DMS53 (cell line): ENCODE data around the gene ZNRF4.

Experiments used
- DNase-seq: peaks from one replicate; lab custom pipeline; 2025; lab: John Stamatoyannopoulos, UW

The ZNRF4 gene

DNA sequence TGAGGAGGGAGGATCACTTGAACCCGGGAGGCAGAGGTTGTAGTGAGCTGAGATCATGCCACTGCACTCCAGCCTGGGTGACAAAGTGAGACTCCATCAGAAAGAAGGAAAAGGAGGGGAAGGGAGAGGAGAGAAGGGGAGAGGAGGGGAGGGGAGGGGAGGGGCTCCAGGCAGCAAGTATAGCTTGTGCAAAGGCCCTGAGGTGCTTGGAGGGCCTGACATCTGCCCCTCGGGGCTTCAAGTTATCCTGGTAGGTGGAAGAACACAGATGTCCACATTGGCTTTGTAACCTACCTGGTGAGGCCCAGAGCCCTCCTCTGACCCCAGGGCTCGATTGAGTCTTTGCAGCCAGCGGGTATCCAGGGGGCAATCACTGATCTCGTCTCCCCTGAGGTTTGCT lies 11.5 kb upstream of the ZNRF4 start:
- DNase-seq, result no peak

GRCh38 chr19:5444431-5444830 lies 10.8 kb upstream of the ZNRF4 start:
- no peak for DNase-seq

GRCh38 chr19:5445071-5445470 lies 10.1 kb upstream of the ZNRF4 start:
- DNase-seq, result no peak

DNA sequence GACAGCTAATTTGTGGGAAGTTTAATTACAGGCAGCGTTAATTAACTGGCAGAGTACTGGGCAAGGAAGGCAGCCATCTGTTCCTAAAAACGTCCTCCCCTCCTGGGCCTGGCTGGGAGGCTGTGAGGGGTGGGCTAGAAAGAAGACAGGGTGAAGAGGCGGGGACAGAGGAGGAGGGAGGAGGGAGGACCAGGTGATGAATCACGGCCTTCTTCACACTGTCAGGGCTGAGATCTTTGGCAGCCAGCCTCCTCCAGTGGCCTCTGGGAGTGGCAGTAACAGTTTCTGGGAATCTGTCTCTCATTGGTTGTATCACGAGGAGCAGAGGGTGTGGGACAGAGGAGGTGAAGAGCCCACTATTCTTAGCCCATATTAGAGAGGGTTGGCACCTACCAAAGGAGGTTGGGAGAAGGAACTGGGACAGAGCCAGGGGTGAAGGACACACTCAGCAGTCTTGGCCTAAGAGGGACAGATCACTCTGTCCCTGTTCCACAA lies 9.6 kb upstream of the ZNRF4 start:
- DNase-seq, result no peak

DNA sequence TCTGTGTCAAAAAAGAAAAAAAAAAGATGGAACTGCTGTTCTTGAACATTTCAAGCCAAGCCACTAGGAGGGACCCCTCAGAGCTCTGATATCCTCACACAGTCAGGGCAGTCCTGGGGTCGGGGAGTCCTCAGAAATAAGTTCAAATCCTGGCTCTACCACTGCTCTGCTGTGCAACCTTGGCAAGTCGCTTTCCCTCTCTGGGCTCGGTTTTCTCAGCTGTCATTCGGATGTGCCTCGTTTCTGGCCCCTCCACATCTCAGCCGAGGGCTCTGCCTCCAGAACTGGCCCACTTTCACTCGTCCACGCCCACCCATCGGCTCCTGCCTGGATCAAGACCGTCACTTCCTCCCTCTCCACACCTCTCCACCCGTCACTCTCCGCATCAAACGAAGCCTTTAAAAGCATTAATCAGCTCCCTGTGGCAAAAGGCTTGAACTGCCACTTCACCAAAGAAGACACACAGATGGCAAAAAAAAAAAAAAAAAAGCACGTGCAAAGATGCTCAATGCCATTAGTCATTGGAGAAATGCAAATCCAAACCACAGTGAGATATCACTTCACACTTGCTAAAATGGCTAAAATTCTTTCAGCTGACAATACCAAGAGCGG lies 7.4 kb upstream of the ZNRF4 start:
- peak; percentile 17 for DNase-seq

- DNase-seq, result no peak
Measured at GRCh38 chr19:5448374-5448773, 6.8 kb upstream of the ZNRF4 start.

- DNase-seq, result no peak
Measured at GRCh38 chr19:5450482-5451126, 4.6 kb upstream of the ZNRF4 start.

DNA sequence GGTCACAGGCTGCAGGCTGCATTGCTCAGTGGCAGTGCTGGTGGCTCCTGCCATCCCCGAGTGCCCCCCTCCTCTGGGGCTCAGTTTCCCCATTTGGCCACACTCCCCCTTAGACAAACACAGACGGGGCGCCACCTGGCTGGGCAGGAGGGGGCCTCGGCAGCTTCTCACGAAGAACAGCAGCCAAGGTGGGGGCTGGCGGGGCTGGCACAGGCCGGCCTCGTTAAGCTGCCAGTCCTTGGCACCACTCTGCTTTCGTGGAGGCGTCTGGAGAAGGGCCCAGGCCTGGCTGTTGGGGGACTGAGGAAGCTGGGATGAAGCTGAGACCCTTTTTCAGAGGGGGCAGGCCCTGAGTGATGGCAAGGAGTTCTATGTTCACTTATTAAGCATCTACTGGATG lies 3.7 kb upstream of the ZNRF4 start:
- DNase-seq, result no peak

GRCh38 chr19:5452594-5453565 lies 2.3 kb upstream of the ZNRF4 start:
- peak; percentile 17 for DNase-seq

DNA sequence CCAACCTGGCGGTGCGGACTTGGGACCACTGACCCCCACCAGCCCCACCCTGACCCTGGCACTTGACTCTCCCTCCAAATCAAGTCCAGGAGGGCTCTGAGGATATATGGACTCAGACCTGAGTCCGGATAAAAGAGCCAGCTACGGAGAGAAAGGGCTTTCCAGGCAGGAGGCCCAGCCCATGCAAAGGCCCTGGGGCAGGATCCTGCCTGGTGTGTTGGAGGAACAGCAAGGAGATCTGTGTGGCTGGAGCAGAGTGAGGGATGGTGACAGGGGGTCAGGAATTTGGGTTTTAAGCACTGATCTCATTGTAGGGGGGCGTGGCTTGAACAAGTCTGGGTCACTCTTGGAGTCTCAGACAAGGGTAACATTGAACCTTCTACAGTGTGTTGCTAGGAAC lies 474 bp upstream of the ZNRF4 start:
- no peak for DNase-seq

GRCh38 chr19:5456130-5456840 lies 1.1 kb downstream of the ZNRF4 start:
- DNase-seq, result no peak

- no peak for DNase-seq
Measured at GRCh38 chr19:5456841-5457200, 1.6 kb downstream of the ZNRF4 start.

GRCh38 chr19:5457709-5458108 lies 2.5 kb downstream of the ZNRF4 start:
- DNase-seq, result no peak

- no peak for DNase-seq
Measured at GRCh38 chr19:5458420-5458819, 3.2 kb downstream of the ZNRF4 start.

DNA sequence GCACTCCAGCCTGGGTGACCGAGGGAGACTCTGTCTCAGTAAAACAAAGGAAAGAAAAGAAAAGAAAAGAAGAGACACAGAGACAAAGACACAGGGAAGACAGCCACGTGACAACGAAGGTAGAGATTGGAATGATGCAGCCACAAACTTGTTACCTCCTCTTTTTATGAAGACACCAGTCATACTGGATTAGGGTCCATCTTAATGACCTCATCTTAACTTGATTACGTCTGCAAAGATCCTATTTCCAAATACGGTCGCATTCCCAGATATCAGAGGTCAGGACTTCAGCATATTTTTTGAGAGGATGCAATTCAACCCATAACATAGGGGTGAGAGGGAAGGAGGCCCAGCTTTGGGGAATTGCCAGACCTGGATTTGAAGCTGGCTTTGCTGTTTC lies 4.1 kb downstream of the ZNRF4 start:
- no peak for DNase-seq

GRCh38 chr19:5460748-5461147 lies 5.5 kb downstream of the ZNRF4 start:
- no peak for DNase-seq

DNA sequence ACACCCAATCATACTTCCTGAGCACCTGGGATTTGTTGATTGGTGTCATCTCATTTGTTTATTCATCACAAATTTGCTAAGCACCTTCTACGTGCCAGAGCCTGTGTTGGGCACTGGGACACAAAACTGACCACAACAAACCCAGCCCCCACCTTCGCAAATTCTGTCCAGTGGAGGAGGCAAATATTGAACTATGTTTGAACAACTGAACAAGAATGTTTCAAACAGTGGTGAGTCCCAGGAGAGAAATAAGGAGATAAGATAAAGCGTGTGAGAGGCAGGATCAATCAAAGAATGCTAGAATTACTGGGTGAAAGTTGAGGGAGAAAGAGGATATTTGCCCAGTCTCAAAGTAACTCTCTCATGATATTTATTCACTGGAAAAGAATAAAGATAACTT lies 8.7 kb downstream of the ZNRF4 start:
- DNase-seq, result no peak

DNA sequence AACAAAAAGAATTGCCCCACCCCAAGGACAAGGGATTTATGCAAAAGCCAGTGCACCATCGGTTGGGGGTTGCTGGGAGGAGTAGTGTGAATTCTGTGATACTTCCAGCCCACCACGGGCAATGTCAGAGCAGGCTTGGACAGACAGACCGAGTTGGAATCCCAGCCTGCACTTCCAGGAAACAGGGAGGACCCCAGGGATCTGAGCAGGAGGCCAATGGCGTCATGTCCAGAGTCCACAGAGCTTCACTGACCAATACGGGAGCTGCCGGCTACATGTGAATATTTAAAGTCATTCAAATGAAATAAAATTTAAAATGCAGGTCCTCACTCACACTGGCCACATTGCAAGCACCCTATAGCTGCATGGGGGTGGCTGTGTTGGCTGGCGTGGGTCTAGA lies 10.9 kb downstream of the ZNRF4 start:
- DNase-seq, result no peak

DNA sequence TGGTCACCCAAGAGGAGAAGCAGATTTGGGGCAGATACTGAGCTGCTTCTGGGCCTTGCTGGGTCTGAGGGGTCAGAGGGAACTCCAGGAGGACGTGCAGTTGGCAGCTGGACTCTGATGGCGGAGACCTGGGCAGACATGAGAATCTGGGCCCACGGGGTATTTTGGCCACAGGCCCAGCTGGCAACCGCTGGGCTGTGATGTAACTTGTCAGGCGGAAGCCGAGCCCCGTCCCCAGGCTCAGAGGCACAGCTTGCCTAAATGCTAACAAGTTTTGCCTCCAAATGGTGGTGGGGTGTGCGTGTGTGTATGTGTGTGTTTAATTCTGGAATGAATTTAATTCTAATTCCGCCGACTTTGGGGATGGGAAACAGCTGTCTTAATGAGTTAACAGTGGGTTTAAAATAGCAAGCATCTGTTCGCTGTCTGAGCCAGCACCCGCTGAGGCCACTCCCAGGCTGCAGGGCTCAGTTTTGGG lies 11.6 kb downstream of the ZNRF4 start:
- no peak for DNase-seq

GRCh38 chr19:5470264-5470671 lies 15.1 kb downstream of the ZNRF4 start:
- no peak for DNase-seq

DNA sequence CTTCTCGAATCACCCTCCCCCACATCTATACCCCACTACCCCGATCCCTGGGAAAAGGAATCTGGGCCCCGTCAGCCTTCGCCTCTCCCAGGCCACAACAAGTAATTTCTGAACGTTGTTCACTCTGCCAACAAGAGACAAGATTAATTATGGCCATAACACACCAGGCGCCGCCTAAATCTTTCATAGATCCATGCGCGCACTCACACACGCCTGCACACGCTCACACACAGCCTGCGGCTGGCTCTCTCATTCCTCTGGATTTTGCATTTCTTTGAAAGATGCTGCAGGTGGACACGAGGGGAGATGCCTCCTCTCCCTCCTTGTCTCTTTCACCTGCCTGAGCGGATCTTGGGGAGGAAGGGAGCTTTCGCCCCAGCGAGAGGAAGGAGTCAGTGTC lies 17.1 kb downstream of the ZNRF4 start:
- no peak for DNase-seq

DNA sequence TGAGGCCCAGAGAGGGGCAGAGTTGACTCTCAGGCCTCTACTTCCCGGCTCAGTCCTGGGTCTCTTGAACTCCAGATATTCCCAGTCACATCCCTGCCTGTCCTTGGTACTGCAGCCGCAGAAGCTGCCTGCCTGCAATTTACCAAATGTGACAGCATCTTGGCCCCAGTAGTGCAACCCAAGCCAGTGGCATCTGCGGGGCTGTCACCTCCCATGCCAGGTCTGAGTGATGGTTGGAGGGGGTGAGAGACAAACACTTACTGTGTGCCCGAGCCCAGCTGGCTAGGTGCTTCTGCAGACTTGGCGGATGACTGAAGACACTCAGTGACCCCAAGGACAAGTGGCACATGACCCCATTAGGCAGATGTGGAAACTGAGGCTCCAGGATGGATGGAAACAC lies 18.4 kb downstream of the ZNRF4 start:
- no peak for DNase-seq
